Activated T-cell treated with anti-CD3 and anti-CD28 coated beads, Interleukin-2, amount 50 U/mL, for 4 hours (primary cell): Measurements from ENCODE around the gene EYS. TPM values are rescaled to one million over a fixed set of nuclear protein-coding genes. Genes with fewer than 3 reads are reported as not detected.

Experiments used
- ATAC-seq, 2 donors: fragments of 200-7000 bp; cut with Tn5 transposase; one replicate each; pipeline ENCODE4 v1.10.0; 2021
- DNase-seq: peaks from one replicate; pipeline ENCODE4 v3.0.0-alpha.2; 2020
- H3K27me3 Mint-ChIP-seq: one replicate; pipeline ENCODE4 v1.8.0; 2021; ENCODE audit warnings: low read depth, mixed read lengths
- H3K36me3 Mint-ChIP-seq: one replicate; pipeline ENCODE4 v1.8.0; 2022; ENCODE audit warnings: mixed read lengths; ENCODE audit not compliant: insufficient read depth
- H3K4me1 Mint-ChIP-seq: one replicate; pipeline ENCODE4 v1.8.0; 2021; ENCODE audit warnings: low read depth, mixed read lengths
- H3K4me3 Mint-ChIP-seq: one replicate; pipeline ENCODE4 v1.8.0; 2021; ENCODE audit warnings: mild to moderate bottlenecking, moderate library complexity, mixed read lengths
- H3K9me3 Mint-ChIP-seq: one replicate; pipeline ENCODE4 v1.8.0; 2021; ENCODE audit warnings: mixed read lengths
- total RNA-seq, 3 donors: library from RNA; stranded (reverse); gene quantifications; one replicate each; pipeline ENCODE4 v1.2.1, GENCODE V29; 2021

EYS gene
- total RNA-seq, 3 donors from 2014 or later = not detected

GRCh38 chr6:64861039-64861651, 845.9 kb downstream of the EYS start:
- Mint-ChIP-seq H3K4me1 (no peaks in the 10 kb centered on the region), H3K36me3 (no peaks in the 10 kb centered on the region), H3K4me3 (no peak overlapping the region), H3K9me3 (peaks cover 13% of the 10 kb centered on the region), H3K27me3 (no peaks in the 10 kb centered on the region)
- ATAC-seq (no peak), DNase-seq (no peak)

GRCh38 chr6:64860203-64860602, 846.8 kb downstream of the EYS start:
- ATAC-seq = no peak
- H3K4me3 Mint-ChIP-seq = no peak overlapping the region
- H3K36me3 Mint-ChIP-seq = no peaks in the 10 kb centered on the region
- H3K27me3 Mint-ChIP-seq = no peaks in the 10 kb centered on the region
- H3K9me3 Mint-ChIP-seq = peaks cover 14% of the 10 kb centered on the region
- DNase-seq = no peak
- no peaks in the 10 kb centered on the region for H3K4me1 Mint-ChIP-seq

GRCh38 chr6:64850121-64850520, 856.9 kb downstream of the EYS start:
- ATAC-seq (no peak), DNase-seq (no peak)
- H3K9me3 Mint-ChIP-seq = peaks cover 27% of the 10 kb centered on the region

GRCh38 chr6:64848467-64848866, 858.6 kb downstream of the EYS start:
- Mint-ChIP-seq H3K4me3 (no peak overlapping the region), H3K4me1 (no peaks in the 10 kb centered on the region), H3K9me3 (peaks cover 25% of the 10 kb centered on the region)

More at GRCh38 chr6:64850121-64850520, 856.9 kb downstream of the EYS start:
- Mint-ChIP-seq H3K27me3 (no peaks in the 10 kb centered on the region), H3K4me3 (no peak overlapping the region), H3K4me1 (no peaks in the 10 kb centered on the region), H3K36me3 (no peaks in the 10 kb centered on the region)

GRCh38 chr6:64847396-64847795, 859.6 kb downstream of the EYS start:
- Mint-ChIP-seq H3K27me3 (no peaks in the 10 kb centered on the region), H3K4me3 (no peak overlapping the region)
- no peak for ATAC-seq

More at GRCh38 chr6:64848467-64848866, 858.6 kb downstream of the EYS start:
- Mint-ChIP-seq H3K27me3 (no peaks in the 10 kb centered on the region), H3K36me3 (no peaks in the 10 kb centered on the region)
- ATAC-seq (no peak), DNase-seq (no peak)

GRCh38 chr6:64838726-64839125, 868.3 kb downstream of the EYS start:
- Mint-ChIP-seq H3K9me3 (peaks cover 22% of the 10 kb centered on the region), H3K4me1 (no peaks in the 10 kb centered on the region), H3K27me3 (no peaks in the 10 kb centered on the region), H3K4me3 (no peak overlapping the region), H3K36me3 (no peaks in the 10 kb centered on the region)
- no peak for DNase-seq
- no peak for ATAC-seq

More at GRCh38 chr6:64847396-64847795, 859.6 kb downstream of the EYS start:
- Mint-ChIP-seq H3K4me1 (no peaks in the 10 kb centered on the region), H3K36me3 (no peaks in the 10 kb centered on the region), H3K9me3 (peaks cover 25% of the 10 kb centered on the region)
- DNase-seq = no peak

GRCh38 chr6:64831680-64832079, 875.3 kb downstream of the EYS start:
- Mint-ChIP-seq H3K4me1 (no peaks in the 10 kb centered on the region), H3K4me3 (no peak overlapping the region), H3K36me3 (no peaks in the 10 kb centered on the region), H3K27me3 (no peaks in the 10 kb centered on the region), H3K9me3 (peaks cover 8% of the 10 kb centered on the region)
- ATAC-seq (no peak), DNase-seq (no peak)

- no peak for DNase-seq
- no peak for ATAC-seq
- Mint-ChIP-seq H3K4me1 (no peaks in the 10 kb centered on the region), H3K36me3 (no peaks in the 10 kb centered on the region), H3K27me3 (no peaks in the 10 kb centered on the region), H3K4me3 (no peak overlapping the region), H3K9me3 (no peaks in the 10 kb centered on the region)
Measured at GRCh38 chr6:64817525-64817924, 889.5 kb downstream of the EYS start.

- Mint-ChIP-seq H3K4me3 (no peak overlapping the region), H3K9me3 (no peaks in the 10 kb centered on the region), H3K36me3 (no peaks in the 10 kb centered on the region), H3K27me3 (no peaks in the 10 kb centered on the region), H3K4me1 (no peaks in the 10 kb centered on the region)
- ATAC-seq (no peak), DNase-seq (no peak)
Measured at GRCh38 chr6:64815718-64816117, 891.3 kb downstream of the EYS start.

- H3K36me3 Mint-ChIP-seq = no peaks in the 10 kb centered on the region
- ATAC-seq (no peak), DNase-seq (no peak)
- H3K27me3 Mint-ChIP-seq = no peaks in the 10 kb centered on the region
- H3K4me1 Mint-ChIP-seq = no peaks in the 10 kb centered on the region
- no peak overlapping the region for H3K4me3 Mint-ChIP-seq
- H3K9me3 Mint-ChIP-seq = no peaks in the 10 kb centered on the region
Measured at GRCh38 chr6:64812138-64812537, 894.9 kb downstream of the EYS start.

GRCh38 chr6:64811119-64811518, 895.9 kb downstream of the EYS start:
- H3K4me3 Mint-ChIP-seq = no peak overlapping the region
- no peaks in the 10 kb centered on the region for H3K9me3 Mint-ChIP-seq
- DNase-seq = no peak
- no peaks in the 10 kb centered on the region for H3K27me3 Mint-ChIP-seq
- no peak for ATAC-seq
- no peaks in the 10 kb centered on the region for H3K4me1 Mint-ChIP-seq
- no peaks in the 10 kb centered on the region for H3K36me3 Mint-ChIP-seq

- Mint-ChIP-seq H3K4me1 (no peaks in the 10 kb centered on the region), H3K36me3 (no peaks in the 10 kb centered on the region), H3K4me3 (no peak overlapping the region), H3K9me3 (no peaks in the 10 kb centered on the region), H3K27me3 (no peaks in the 10 kb centered on the region)
- no peak for ATAC-seq
- DNase-seq = no peak
Measured at GRCh38 chr6:64807785-64808184, 899.2 kb downstream of the EYS start.

- ATAC-seq (no peak), DNase-seq (no peak)
- no peak overlapping the region for H3K4me3 Mint-ChIP-seq
- H3K27me3 Mint-ChIP-seq = no peaks in the 10 kb centered on the region
- H3K36me3 Mint-ChIP-seq = no peaks in the 10 kb centered on the region
- H3K9me3 Mint-ChIP-seq = peaks cover 6% of the 10 kb centered on the region
- no peaks in the 10 kb centered on the region for H3K4me1 Mint-ChIP-seq
Measured at GRCh38 chr6:64803470-64804166, 903.4 kb downstream of the EYS start.

GRCh38 chr6:64792534-64792933, 914.5 kb downstream of the EYS start:
- Mint-ChIP-seq H3K9me3 (peaks cover 18% of the 10 kb centered on the region), H3K4me3 (no peak overlapping the region), H3K36me3 (no peaks in the 10 kb centered on the region), H3K4me1 (no peaks in the 10 kb centered on the region), H3K27me3 (no peaks in the 10 kb centered on the region)
- DNase-seq (no peak), ATAC-seq (no peak)

GRCh38 chr6:64789476-64789875, 917.5 kb downstream of the EYS start:
- ATAC-seq = no peak
- Mint-ChIP-seq H3K4me1 (no peaks in the 10 kb centered on the region), H3K36me3 (no peaks in the 10 kb centered on the region), H3K27me3 (no peaks in the 10 kb centered on the region), H3K9me3 (peaks cover 10% of the 10 kb centered on the region), H3K4me3 (no peak overlapping the region)
- DNase-seq = no peak
